Suprapubic skin (tissue), 3 donors: ENCODE data around the gene ATXN7L1.

Experiments
- CTCF ChIP-seq, 2 donors: fragments of 200-600 bp in 1 of 2; fragments of 450-650 bp in 1 of 2; sonication (generic) in 1 of 2; IDR thresholded peaks; one replicate each; pipeline ENCODE4 v1.5.1; 2016 to 2019; ENCODE audit warnings: antibody characterized with exemption in 2 of 2, mild to moderate bottlenecking in 1 of 2, moderate library complexity in 1 of 2
- EP300 ChIP-seq: sonication (generic); formaldehyde crosslinking; IDR thresholded peaks from one replicate; pipeline ENCODE4 v1.6.1; 2017; ENCODE audit warnings: antibody characterized with exemption

- TF ChIP-seq CTCF (IDR thresholded peaks at IDR 0.05) (no peak), EP300 (no peak)
These were observed 67.5 kb downstream of the ATXN7L1 start for GRCh38 chr7:105808703-105809590.
